Common myeloid progenitor, CD34-positive (primary cell): ENCODE data around the gene PRKCI.

Source experiments
- CTCF ChIA-PET: fragments of 350-600 bp; sonication (Branson Sonifier 250); formaldehyde crosslinking; loops from one replicate; lab custom pipeline; 2021; ENCODE audit warnings: antibody characterized with exemption; lab: Charles Lee
- POLR2A ChIA-PET: fragments of 350-600 bp; sonication (Branson Sonifier 250); formaldehyde crosslinking; loops from one replicate; lab custom pipeline; 2021; ENCODE audit warnings: antibody characterized with exemption; lab: Charles Lee
- DNase-seq, 3 donors: peaks; one replicate each; pipeline versions ENCODE4 v3.0.0 to v3.0.0-alpha.2; 2013
- H3K27ac ChIP-seq, 2 experiments: 1 replicate in 1 of 2; 2 replicates in 1 of 2; pipeline ENCODE4 v1.7.0; 2013; ENCODE audit warnings: inconsistent platforms in 2 of 2, low read length in 2 of 2, mild to moderate bottlenecking in 2 of 2, low read depth in 1 of 2, moderate library complexity in 1 of 2; ENCODE audit not compliant: severe bottlenecking in 2 of 2, insufficient read depth in 1 of 2, poor library complexity in 1 of 2
- H3K27me3 ChIP-seq, 5 experiments: replicated peaks in 2 of 5; 1 replicate in 3 of 5; 2 replicates in 2 of 5; pipeline versions ENCODE4 v1.6.1 to v1.7.0; 2013; ENCODE audit warnings: low read length in 4 of 5, mild to moderate bottlenecking in 2 of 5, moderate library complexity in 2 of 5, inconsistent platforms in 1 of 5; ENCODE audit not compliant: insufficient read depth in 5 of 5, control insufficient read depth in 4 of 5
- H3K36me3 ChIP-seq, 4 experiments: 1 replicate in 2 of 4; 2 replicates in 2 of 4; pipeline versions ENCODE4 v1.6.1 to v1.7.0; 2013; ENCODE audit warnings: low read length in 3 of 4, control low read depth in 1 of 4, mild to moderate bottlenecking in 1 of 4; ENCODE audit not compliant: control insufficient read depth in 4 of 4, insufficient read depth in 4 of 4
- H3K4me1 ChIP-seq, 4 experiments: 1 replicate in 3 of 4; 2 replicates in 1 of 4; pipeline versions ENCODE4 v1.6.1 to v1.7.1; 2013; ENCODE audit warnings: low read length in 3 of 4, mild to moderate bottlenecking in 3 of 4, control low read depth in 1 of 4, inconsistent platforms in 1 of 4, moderate library complexity in 1 of 4; ENCODE audit not compliant: control insufficient read depth in 4 of 4, insufficient read depth in 4 of 4; ENCODE audit errors: control extremely low read depth in 1 of 4
- H3K4me3 ChIP-seq, 7 experiments: 1 replicate in 4 of 7; 2 replicates in 3 of 7; pipeline versions ENCODE4 v1.5.1 to v1.7.0; 2013; ENCODE audit warnings: mild to moderate bottlenecking in 7 of 7, low read length in 6 of 7, moderate library complexity in 6 of 7, inconsistent platforms in 2 of 7, low read depth in 2 of 7, control low read depth in 1 of 7; ENCODE audit not compliant: insufficient read depth in 4 of 7, control insufficient read depth in 1 of 7; ENCODE audit errors: extremely low read depth in 1 of 7
- H3K9me3 ChIP-seq, 5 experiments: 1 replicate in 4 of 5; 2 replicates in 1 of 5; pipeline versions ENCODE4 v1.6.1 to v1.7.1; 2013; ENCODE audit warnings: low read length in 4 of 5, mild to moderate bottlenecking in 2 of 5, inconsistent platforms in 1 of 5, low read depth in 1 of 5, moderate library complexity in 1 of 5; ENCODE audit not compliant: control insufficient read depth in 4 of 5, insufficient read depth in 2 of 5; ENCODE audit errors: control extremely low read depth in 1 of 5
- WGBS: methylation state at CpG from one replicate; pipeline ENCODE4 v1.1.5; 2013; ENCODE audit not compliant: insufficient coverage; 5-methylcytosine and 5-hydroxymethylcytosine counted together

The PRKCI gene

GRCh38 chr3:170306015-170306414 is 83.8 kb downstream of the PRKCI start:
- Histone ChIP-seq H3K27ac (no peak overlapping the region), H3K36me3 (peaks cover 2 to 14% (median 5%) of the 10 kb centered on the region in 4 experiments), H3K27me3 (no peaks in the 10 kb centered on the region), H3K4me3 (no peak overlapping the region), H3K4me1 (no peaks in the 10 kb centered on the region), H3K9me3 (no peaks in the 10 kb centered on the region)
- ChIA-PET CTCF (interaction anchor here (1.4 to 1.5 kb wide), 2 partner anchors 101 to 108 kb away, joined by 3 to 4 read pairs; no protein-coding TSS in a partner anchor), POLR2A (interaction anchor here (0.7 kb wide), 1 partner anchor 60 kb away, joined by 3 read pairs; no protein-coding TSS in a partner anchor)
- no peak for DNase-seq
- WGBS: 100% methylated on average over 2 of the region's 2 CpGs

DNA sequence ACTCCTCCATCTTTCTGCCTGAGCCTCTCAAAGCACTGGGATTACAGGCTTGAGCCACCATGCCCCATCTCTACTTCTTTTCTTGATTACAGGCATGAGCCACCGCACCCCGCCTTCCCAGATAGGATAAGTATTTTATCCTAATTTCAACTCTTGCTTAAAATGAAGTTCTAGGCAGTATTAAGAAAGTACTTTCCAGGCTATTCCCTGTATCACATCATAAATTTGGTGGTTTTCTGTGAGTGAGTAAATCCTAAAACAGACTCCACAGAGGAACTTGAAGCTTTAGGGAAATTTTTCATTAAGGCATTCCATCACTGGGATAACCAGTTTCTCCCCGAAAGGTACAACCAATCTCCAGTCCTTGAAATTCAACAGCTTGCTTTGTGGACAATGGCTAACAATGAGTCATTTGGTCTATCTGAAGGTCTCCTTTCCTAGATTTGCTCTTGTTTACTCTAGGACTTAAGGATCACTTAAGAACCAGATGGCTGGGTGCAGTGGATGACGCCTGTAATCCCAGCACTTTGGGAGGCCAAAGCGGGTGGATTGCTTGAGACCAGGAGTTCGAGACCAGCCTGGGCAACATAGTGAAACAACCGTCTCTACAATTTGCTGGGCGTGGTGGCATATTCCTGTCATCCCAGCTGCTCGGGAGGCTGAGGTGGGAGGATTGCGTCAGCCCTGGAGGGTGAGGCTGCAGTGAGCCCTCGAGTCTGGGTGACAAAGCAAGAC is 85.6 kb downstream of the PRKCI start:
- H3K9me3 ChIP-seq: no peaks in the 10 kb centered on the region
- H3K4me1 ChIP-seq: no peaks in the 10 kb centered on the region
- DNase-seq: no peak
- POLR2A ChIA-PET: interaction anchor here (0.5 to 2.6 kb wide), 3 partner anchors 50 to 54 kb away, joined by 3 to 13 read pairs (median 5); partner anchors contain the start of gene SKIL
- CTCF ChIA-PET: interaction anchor here (0.6 to 3.4 kb wide), 12 partner anchors 8 to 112 kb away, joined by 3 to 13 read pairs (median 3); no protein-coding TSS in a partner anchor
- no peaks in the 10 kb centered on the region for H3K27me3 ChIP-seq
- H3K27ac ChIP-seq: no peak overlapping the region
- H3K4me3 ChIP-seq: no peak overlapping the region
- H3K36me3 ChIP-seq: peaks cover 0 to 6% (median 0%) of the 10 kb centered on the region in 4 experiments
- WGBS: 95% methylated on average over 8 of the region's 11 CpGs

DNA sequence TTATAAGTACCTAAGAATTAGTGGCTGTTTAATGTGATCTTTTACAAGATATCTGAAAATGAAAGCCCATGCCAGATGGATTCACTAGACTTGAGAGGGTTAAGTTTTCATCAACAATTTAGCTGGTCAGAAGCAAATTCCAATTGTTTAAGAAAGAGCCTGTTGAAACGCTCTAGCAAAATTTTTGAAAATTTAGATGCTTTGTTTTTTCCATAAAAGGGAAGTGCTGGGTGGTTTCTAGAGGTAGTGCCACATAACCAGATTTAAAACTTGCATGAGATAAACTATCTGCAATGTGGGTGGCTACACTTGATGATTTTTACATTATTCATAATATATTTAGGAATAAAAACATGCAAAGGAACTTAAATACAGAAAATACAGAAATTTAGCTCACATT is 86.8 kb downstream of the PRKCI start:
- Histone ChIP-seq H3K4me1 (no peaks in the 10 kb centered on the region), H3K36me3 (peaks cover 0 to under 1% (median 0%) of the 10 kb centered on the region in 4 experiments), H3K27ac (no peak overlapping the region), H3K27me3 (no peaks in the 10 kb centered on the region), H3K9me3 (no peaks in the 10 kb centered on the region), H3K4me3 (no peak overlapping the region)
- ChIA-PET CTCF (interaction anchor here (0.6 to 3.4 kb wide), 17 partner anchors 8 to 138 kb away, joined by 3 to 13 read pairs (median 5); no protein-coding TSS in a partner anchor), POLR2A (interaction anchor here (1.6 to 2.6 kb wide), 2 partner anchors 48 to 52 kb away, joined by 5 to 13 read pairs; partner anchors contain the start of gene SKIL)
- DNase-seq: peak in 1 of 3 donors; percentile 19
- WGBS: no CpG with 5 or more reads among the region's 1 CpG

- H3K27me3 ChIP-seq: no peaks in the 10 kb centered on the region
- no peak for DNase-seq
- no peaks in the 10 kb centered on the region for H3K9me3 ChIP-seq
- no peak overlapping the region for H3K27ac ChIP-seq
- CTCF ChIA-PET: interaction anchor here (0.8 to 2.0 kb wide), 5 partner anchors 8 to 43 kb away, joined by 3 to 9 read pairs (median 5); no protein-coding TSS in a partner anchor
- H3K4me1 ChIP-seq: no peaks in the 10 kb centered on the region
- no peak overlapping the region for H3K4me3 ChIP-seq
- H3K36me3 ChIP-seq: no peaks in the 10 kb centered on the region
- 69% methylated on average over 2 of the region's 3 CpGs for WGBS
- POLR2A ChIA-PET: interaction anchor here (1.7 kb wide), 1 partner anchor 39 kb away, joined by 8 read pairs; the partner anchor contains the start of gene SKIL
Measured at GRCh38 chr3:170317954-170318353, 95.7 kb downstream of the PRKCI start.

DNA sequence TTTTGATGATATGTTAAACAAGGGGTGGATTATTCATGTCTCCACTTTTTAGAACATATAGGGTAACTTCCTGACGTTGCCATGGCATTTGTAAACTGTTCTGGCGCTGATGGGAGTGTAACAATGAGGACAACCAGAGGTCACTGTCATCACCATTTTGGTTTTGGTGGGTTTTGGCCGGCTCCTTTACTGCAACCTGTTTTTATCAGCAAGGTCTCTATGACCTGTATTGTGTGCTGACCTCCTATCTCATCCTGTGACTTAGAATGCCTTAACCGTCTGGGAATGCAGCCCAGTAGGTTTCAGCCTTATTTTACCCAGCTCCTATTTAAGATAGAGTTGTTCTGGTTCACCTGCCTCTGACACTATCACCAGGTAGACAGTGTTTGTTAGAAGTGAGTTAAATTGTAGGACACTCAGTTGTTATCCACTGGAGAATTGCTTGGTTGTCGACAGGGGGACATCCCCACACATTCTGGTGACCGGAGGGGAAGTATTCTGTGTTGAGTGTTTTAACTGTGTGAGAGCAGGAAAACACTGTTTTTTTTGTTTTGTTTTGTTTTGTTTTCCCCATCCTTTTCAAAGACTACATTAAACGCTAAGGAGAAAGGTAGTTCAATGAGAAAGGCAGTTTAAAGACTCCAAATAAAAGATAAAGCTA is 98.4 kb downstream of the PRKCI start:
- CTCF ChIA-PET: interaction anchor here (1.1 kb wide), 1 partner anchor 36 kb away, joined by 3 read pairs; no protein-coding TSS in a partner anchor
- Histone ChIP-seq H3K27me3 (no peaks in the 10 kb centered on the region), H3K27ac (no peak overlapping the region), H3K36me3 (no peaks in the 10 kb centered on the region), H3K4me3 (no peak overlapping the region), H3K9me3 (no peaks in the 10 kb centered on the region), H3K4me1 (no peaks in the 10 kb centered on the region)
- no peak for DNase-seq
- POLR2A ChIA-PET: no interaction called here
- WGBS: 100% methylated on average over 4 of the region's 7 CpGs

- POLR2A ChIA-PET: no interaction called here
- 91% methylated on average over 10 of the region's 11 CpGs for WGBS
Measured at GRCh38 chr3:170321321-170322034, 99.3 kb downstream of the PRKCI start.

More at GRCh38 chr3:170321321-170322034, 99.3 kb downstream of the PRKCI start:
- CTCF ChIA-PET: interaction anchor here (1.0 to 1.1 kb wide), 2 partner anchors 35 to 489 kb away, joined by 3 read pairs; no protein-coding TSS in a partner anchor
- peak in 1 of 3 donors; percentile 15 for DNase-seq
- no peak overlapping the region for H3K27ac ChIP-seq
- H3K36me3 ChIP-seq: no peaks in the 10 kb centered on the region
- no peaks in the 10 kb centered on the region for H3K27me3 ChIP-seq
- H3K4me3 ChIP-seq: no peak overlapping the region
- H3K9me3 ChIP-seq: no peaks in the 10 kb centered on the region
- H3K4me1 ChIP-seq: no peaks in the 10 kb centered on the region
